GM10248 (cell line): ENCODE measurements around the gene ZFYVE1.

Source experiments
- CTCF ChIA-PET: fragments of 300-600 bp; sonication (Branson Sonifier 250); formaldehyde crosslinking; extraction: SDS; loops from one replicate; lab custom pipeline; 2021; ENCODE audit warnings: antibody characterized with exemption; lab: Yijun Ruan, JAX
- POLR2A ChIA-PET: fragments of 350-650 bp; sonication (Branson Sonifier 250); formaldehyde crosslinking; extraction: SDS; loops from one replicate; lab custom pipeline; 2020; ENCODE audit warnings: antibody characterized with exemption; lab: Yijun Ruan, JAX
- DNase-seq: peaks from one replicate; pipeline ENCODE4 v3.0.0; 2012; ENCODE audit errors: extremely low spot score
- CTCF ChIP-seq: IDR thresholded peaks from 2 replicates; pipeline ENCODE4 v1.5.1; 2012; ENCODE audit warnings: mild to moderate bottlenecking, low read depth; ENCODE audit errors: extremely low read depth, missing control alignments, control extremely low read depth

ZFYVE1 gene

DNA sequence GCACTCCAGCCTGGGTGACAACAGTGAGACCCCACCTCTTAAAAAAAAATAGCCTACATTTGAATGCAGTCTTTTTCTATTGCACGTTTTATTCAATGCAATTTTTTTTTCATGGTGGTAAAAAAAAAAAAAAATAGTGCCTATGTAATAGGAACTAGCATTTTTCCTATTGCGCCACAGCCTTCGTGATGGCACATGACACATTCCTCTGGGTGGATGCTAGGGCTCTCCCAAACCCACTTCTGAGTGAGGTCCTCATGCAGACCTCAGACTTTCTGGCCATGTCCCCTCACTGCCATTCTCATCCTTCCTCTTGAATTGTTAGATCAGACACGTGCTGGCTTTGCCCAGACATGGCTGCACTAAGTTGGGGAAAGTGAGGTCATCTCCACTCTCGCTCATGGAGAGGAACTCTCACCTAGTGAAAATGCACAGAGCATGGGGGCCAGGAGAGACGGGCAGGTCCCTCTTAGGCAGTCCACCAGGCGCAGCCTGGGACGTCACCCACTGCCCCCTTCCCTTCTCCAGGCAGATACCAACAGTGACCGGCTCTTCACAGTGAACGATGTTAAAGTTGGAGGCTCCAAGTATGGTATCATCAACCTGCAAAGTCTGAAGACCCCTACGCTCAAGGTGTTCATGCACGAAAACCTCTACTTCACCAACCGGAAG is 81.4 kb downstream of the ZFYVE1 start:
- CTCF ChIA-PET, result interaction anchor here (2.3 to 4.4 kb wide), 2 partner anchors 28 to 429 kb away, joined by 10 to 23 read pairs; no protein-coding TSS in a partner anchor
- no peak for DNase-seq
- POLR2A ChIA-PET, result no interaction called here
- TF ChIP-seq CTCF, result no peak

DNA sequence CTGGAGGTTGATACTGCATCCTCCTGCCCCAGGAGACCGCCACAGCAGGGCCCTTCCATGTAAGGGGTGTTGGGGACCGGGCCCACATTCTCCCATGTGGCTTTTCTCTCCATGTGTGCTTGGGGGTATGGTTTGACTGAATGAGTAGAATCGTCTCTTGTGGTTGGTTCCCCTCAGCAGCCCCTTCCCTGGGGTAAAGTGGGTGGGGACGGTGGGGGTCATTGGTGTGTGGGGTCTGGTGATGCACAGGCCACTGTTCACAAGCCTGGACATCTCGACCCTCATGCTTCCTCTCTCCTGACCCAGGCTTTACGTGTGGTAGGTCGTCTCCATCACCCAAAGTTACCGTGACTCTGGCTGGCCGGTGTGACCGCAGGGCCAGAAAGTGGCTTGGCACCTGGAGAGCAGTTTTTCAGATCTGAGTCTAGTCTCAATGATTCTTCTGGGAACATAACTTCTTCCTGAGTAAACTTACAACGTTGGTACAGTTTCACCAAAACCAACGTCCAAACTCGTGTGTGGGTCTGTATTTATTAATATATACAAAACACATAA is 83.0 kb downstream of the ZFYVE1 start:
- POLR2A ChIA-PET, result no interaction called here
- CTCF ChIA-PET, result interaction anchor here (2.3 kb wide), 1 partner anchor 428 kb away, joined by 10 read pairs; no protein-coding TSS in a partner anchor
- DNase-seq, result no peak
- TF ChIP-seq CTCF, result no peak

- no peak for DNase-seq
- CTCF ChIA-PET, result interaction anchor here (1.1 kb wide), 1 partner anchor 426 kb away, joined by 3 read pairs; no protein-coding TSS in a partner anchor
- POLR2A ChIA-PET, result no interaction called here
- no peak for TF ChIP-seq CTCF
Measured at GRCh38 chr14:72942934-72943333, 84.0 kb downstream of the ZFYVE1 start.

DNA sequence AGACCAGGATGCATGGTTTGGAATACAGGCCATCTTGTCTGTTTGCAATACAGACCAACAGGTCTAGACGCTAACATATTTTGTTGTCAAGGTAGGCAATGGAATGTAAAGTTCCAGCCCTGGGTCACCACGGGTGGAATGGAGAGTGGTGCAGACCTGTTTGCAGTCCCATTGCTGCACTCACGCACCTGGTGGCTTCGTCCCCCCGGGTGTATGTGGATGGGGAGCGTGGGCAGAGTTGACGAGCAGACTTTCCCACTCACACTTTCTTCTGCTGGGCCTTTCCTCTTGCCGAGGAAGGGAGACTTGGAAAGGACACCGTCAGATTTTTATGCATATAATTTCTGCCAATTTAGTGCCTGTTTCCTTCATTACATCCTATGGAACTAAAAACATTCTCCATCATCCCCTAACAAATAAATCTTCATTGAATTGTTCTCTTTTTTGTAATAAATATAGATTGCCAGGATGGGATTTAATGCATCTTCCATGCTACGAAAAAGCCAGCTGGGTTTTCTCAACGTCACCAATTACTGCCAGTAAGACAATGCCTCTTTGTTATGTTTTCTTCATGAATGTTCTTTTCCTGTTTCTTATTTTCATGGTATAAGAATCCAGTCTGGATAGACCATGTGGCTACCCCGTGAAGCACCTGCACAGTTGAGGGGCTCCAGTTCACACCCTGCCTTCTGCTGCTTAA is 85.5 kb downstream of the ZFYVE1 start:
- CTCF ChIA-PET, result interaction anchor here (1.0 to 1.1 kb wide), 2 partner anchors 33 to 424 kb away, joined by 3 read pairs; no protein-coding TSS in a partner anchor
- DNase-seq, result no peak
- POLR2A ChIA-PET, result no interaction called here
- no peak for TF ChIP-seq CTCF

GRCh38 chr14:72939630-72940029 is 87.3 kb downstream of the ZFYVE1 start:
- no peak for TF ChIP-seq CTCF
- DNase-seq, result no peak
- POLR2A ChIA-PET, result no interaction called here
- CTCF ChIA-PET, result interaction anchor here (0.8 to 4.6 kb wide), 3 partner anchors 9 to 423 kb away, joined by 3 to 39 read pairs (median 4); no protein-coding TSS in a partner anchor

GRCh38 chr14:72932893-72933292 is 94.0 kb downstream of the ZFYVE1 start:
- ChIA-PET CTCF (interaction anchor here (1.8 kb wide), 1 partner anchor 16 kb away, joined by 4 read pairs; no protein-coding TSS in a partner anchor), POLR2A (interaction anchor here (0.7 kb wide), 1 partner anchor 413 kb away, joined by 3 read pairs; no protein-coding TSS in a partner anchor)
- no peak for DNase-seq
- no peak for TF ChIP-seq CTCF
